Endometrium (tissue), 2 donors: ENCODE data around the gene UBE2E2.

Experiments used
- FAIRE-seq: peaks from 2 replicates; lab custom pipeline; 2012; peaks lifted over from hg19 to GRCh38; lab: Jason Lieb, UNC
- donor health status: control.
- donor health status: control.

The UBE2E2 gene

DNA sequence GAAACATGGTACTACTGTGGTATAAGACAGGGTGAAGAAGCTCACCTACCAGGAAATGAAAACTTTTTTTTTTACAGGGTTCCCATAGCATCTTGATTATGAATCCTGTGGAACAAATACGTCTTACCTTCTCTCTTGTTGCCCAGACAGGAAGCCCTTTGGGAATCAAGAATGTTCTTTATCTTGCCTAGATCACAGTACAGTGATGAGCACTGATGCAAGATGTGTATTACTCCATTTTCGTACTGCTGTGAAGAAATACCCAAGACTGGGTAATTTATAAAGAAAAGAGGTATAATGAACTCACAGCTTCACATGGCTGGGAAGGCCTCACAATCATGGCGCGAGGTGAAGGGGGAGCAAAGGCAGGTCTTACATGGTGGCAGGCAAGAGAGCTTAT is 281.3 kb downstream of the UBE2E2 start:
- no peak for FAIRE-seq

DNA sequence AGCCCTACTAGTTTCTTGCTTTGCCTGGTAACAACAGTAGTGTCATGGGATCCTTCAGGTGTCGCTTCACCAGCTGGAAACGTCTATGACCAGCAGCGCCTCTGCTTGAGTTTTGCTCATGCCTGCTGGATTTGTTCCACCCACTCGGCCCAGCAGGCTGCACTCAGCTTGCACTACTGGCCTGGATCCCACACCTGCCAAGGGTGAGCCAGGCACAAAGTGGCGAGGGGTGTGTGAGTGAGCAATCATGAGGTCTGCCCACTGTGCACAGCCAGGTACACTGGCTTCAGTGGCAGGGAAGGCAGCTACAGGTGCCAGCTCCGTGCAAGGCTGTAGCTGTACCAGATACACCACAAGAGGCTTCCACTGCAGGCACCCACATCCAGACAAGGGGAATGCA is 282.8 kb downstream of the UBE2E2 start:
- FAIRE-seq: no peak

DNA sequence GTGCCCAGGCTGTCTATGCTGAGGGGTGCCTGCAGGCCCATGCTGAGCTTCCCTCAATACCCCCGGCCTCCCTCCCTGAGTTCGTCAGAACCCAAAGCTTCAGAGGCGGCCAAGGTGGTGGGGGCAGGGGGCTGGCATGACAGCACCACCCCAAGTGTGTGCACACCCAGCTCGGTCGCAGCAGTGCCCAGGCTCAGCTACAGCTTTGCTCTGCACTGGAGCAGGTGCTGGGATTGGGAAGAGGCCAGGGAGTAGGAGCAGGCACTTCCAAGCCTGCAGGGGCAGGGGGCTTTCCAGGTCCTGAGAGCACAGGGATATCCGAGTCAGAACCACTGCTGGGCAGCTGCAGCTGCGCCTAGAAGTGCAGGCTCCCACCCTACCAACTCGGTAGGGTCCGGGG is 283.9 kb downstream of the UBE2E2 start:
- FAIRE-seq: no peak

DNA sequence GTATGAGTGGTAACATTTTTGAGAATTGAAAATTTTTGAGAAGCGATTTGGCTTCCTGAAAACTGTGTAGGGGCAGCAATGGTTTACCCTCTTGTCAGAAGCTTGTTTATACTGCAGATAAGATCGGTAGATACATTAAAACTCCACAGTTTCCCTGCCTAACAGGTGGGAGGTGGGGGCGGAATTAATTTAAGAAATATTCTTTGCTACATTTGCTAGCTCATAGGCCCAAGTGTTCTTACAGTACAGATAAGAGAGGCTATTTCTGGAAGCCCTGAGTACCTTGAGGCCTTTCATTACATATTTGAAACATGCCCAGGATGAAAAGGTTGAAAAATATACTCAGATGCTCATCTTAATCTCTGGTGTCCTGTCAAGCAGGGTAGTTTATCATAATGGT is 285.5 kb downstream of the UBE2E2 start:
- FAIRE-seq: no peak

DNA sequence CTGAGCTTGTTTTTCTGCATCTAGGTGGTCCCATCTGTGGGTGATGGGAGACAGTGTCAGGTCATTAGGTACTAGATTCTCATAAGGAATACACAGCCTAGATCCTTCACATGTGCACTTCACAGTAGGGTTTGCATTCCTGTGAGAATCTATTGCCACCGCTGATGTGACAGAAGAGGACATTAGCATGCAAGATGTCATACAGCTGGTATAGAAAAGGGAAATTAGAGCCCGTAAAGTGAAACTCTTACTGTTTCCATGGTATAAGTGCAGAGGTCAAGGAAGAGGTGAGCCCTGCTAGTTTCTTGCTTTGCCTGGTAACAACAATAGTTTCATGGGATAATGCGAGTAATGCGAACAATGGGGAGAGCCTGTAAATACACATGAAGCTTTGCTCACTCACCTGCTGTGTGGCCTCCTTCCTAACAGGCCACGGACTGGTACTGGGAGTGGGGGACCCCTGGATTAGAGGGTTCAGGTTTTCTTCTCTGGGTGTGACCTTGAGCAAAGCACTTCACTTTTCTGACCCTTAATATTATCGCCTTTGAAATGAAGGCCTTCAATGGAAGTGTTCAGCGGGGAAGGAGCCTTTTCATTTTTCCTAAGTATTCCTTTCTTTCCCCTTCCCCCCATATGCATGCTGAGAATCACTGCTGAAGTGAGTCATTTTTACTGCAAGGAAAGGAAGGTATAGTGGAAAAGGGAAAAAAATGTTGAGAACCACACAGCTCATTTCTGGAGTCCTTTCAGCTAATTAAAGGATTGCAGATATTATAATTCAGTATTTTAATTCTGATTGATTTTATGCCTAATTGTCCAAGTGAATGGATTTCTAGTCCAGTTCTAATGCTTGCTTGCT is 286.4 kb downstream of the UBE2E2 start:
- no peak for FAIRE-seq

DNA sequence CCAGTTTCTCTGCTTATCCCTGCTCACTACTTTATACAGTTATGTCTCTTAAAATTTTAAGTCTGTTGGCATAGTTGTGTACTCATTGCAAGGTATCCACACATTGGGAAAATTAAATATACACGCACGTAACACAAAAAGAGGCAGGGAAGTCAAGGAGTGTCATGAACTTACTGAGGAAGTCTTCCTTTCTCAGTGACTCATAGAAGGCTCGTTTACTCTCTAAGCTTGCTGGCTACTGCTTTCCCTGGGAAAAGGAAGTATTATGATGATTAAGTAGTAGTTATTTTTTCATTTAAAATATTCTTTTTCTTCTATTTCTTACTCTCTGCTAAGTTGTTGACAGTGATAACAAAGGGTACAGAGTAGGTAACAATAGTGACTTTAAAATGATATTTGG is 287.3 kb downstream of the UBE2E2 start:
- FAIRE-seq: no peak

DNA sequence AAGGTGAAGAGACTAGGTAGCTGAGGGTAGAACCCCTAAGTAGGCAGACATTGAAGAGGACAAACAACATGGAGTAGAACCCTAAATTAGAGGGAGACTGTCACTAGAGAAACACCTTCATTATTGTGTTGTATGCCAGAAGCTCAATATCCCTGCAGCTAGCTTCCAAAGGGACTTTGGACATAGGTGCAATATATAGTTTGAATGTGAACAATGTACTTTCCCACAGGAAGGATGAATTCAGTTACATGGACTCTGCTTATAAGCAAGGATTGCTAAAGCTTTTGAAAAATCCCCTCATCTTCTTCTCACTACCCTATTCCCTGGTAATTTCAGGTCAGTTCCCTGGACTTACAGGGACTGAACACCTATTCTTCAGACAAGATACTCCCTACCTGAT is 288.9 kb downstream of the UBE2E2 start:
- FAIRE-seq: no peak

DNA sequence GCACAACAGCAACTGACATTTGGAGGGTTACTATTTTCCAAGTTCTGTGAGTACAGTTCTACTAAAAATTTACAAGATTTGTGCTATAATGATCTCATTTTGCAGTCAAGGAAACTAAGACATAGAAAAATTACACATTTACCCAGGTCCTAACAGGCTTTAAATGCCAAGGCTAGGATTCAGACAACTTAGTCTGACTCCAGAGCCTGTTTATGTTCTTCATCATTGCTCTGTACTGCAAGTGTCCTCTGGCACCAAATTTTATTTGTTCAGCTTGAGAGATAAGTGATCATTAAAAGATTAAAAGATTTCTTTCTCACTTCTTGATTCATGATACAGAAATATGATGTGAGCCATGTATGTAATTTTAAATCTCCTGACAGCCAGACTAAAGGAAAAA is 290.8 kb downstream of the UBE2E2 start:
- FAIRE-seq: no peak

DNA sequence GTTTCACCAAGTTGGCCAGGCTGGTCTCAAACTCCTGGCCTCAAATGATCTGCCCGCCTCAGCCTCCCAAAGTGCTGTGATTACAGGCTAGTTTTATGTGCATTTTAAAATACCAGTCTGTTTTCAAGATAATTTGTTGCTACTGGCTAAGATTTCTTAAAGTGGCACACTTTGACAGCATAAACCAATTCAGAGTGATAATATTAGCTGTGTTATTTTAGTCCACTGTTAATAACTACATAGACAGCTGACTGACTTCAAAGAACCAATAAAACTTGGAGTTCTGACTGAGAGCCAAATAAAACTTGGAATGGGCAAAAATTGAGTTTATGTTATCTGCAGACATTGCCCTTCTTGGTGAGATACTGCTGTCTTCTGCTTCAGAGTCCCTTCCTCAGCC is 291.8 kb downstream of the UBE2E2 start:
- FAIRE-seq: no peak

DNA sequence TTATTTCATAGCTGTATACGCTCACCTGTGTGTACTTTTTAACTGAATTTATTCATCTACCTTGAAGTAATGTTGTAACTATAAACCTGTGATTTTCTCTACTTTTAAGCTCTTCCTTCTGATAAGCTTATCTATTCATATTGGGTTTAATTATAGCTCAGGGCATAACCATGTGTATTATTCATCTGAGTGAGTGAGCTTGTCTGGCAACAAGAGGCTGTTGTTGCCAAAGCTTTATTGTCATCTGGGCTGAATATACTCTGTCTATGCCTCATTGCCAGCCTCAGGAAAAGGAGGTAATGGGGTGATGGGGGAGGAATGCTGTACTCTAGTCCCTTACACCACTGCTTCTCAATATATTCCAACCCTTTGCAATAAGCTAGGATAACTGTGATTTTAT is 292.4 kb downstream of the UBE2E2 start:
- no peak for FAIRE-seq

DNA sequence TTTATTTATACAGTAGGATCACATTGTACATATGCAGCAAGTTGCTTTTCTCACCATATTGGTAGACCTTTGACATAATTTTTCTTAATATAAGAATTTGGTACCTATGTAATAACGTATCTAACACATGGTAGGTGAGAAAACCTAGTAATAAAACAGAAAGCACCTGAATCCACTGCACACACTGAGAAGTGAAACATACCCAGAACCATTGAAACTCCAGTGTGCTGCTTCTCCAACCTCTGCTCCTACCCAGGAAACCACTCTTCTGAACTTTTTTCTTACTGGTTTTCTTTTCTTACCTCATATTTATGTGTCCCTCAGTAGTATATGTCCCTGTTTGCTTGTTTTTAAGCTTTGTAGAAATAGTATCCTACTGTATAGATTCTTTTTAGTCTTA is 293.0 kb downstream of the UBE2E2 start:
- no peak for FAIRE-seq

DNA sequence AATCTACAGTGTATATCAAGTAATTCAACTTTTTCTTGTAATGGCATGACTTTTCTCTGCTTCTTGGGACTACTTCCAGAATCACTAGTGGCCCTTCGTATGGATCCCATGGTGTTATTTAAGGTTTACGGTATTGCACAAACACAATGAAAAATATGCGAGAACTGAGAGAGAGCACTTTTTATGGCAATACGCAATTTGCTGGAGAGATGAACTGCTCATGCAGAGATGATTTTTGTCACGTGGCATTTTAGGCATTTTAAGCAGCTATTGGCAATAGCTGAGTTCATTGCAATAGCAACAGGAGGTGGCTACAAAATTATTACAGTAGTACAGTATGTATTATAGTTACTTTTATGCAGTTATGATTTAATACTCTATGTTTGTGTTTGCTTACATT is 294.0 kb downstream of the UBE2E2 start:
- FAIRE-seq: no peak

DNA sequence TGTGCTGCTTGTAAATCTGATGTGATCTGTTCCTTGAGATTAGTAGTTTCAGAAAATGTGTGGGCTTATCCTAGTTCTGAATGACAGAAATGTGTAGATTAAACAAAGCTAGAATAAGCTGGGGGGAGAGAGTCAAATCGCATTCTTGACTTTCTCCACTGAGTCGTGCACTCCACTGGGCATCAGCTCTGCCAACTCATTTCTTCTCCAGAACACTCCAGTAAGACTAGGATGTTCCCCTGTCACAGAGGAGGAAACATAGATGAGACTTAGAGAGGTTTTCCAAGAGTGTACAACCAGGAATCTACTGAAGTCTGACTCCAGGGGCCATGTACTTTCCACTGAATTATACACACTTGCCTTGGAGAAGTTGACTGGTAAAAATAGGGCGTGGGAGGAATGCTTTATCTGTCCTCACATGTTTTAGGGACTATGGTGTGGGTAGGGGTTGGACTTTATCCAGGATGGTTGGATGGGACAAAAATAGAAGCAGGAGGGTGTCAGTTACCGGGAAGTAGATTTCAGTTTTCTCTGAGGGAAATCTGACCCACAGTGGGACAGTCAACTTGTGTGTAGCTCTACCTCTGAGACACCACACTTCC is 298.2 kb downstream of the UBE2E2 start:
- FAIRE-seq: no peak

DNA sequence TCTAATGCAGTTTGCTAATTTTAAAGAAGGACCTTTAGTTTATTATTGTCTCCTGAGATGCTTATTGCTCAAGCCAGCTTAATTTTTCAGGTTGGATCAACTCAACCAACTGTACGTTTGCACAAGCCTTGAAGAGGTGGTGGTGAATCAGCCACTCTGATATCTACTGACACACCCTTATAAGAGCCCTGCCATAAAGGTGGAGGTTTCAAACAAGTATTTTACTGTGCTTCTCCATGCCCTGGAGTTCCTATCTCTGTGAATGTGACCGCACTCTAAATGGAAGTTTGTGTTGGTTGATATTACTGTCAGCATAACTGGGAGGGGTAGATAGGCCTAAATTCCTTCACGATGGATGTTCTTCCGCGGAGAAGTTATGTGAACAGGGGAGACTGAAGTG is 305.3 kb downstream of the UBE2E2 start:
- no peak for FAIRE-seq

DNA sequence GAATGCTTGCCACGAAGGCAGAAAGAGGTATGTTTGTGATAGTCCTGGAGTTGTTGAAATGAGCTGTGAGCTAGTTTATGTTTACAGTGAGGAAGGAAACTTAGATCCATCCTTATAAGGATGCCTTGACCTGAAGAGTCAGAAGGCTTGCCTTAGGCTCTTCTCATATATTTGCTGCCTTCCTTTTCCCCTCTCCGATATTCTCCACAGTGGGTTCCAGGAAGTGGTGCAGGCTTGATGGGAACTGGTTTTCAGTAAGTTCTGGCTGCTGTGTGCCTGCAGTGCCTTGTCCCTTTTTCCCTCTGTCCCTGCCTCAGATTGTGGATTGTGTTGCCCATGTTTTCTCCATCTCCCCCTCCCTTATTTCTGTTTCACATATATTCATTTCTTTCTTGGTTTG is 315.3 kb downstream of the UBE2E2 start:
- no peak for FAIRE-seq

DNA sequence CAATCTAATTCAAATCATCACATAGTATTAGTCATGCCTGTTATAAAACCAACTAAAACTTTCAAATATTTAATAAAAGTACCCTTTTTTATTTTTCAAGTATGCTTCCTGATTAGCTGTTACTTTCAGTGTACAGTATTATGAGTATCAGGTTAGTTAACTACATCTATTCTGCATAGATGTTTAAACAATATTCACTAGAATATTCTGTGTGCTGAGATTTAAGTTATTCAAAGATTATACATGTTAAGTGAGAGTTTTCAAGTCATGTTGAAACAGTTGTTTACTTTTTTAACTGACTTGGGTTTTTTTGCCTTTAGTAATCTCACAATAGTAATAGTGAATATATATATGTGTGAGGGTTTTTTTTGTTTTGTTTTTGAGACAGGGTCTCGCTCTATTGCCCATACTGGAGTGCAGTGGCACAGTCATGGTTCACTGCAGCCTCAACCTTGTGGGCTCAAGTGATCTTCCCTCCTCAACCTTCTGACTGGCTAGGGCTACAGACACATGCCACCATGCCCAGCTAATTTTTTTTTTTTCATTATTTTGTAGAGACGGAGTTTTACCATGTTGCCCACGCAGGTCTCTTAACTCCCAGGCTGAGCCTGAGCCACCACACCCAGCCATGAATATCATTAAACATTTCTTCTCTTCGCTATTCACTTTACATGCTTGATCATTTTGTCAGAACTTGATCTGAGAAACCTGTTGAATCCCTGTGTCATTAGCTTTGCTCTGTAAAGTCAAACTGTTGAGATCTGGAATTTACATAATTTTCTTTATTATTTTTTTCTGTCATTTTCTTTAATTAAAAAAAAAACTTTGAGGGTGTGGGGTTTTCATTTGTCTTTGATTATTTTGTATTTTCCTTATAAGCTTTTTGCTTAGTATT is 316.4 kb downstream of the UBE2E2 start:
- peak; percentile 50 for FAIRE-seq

DNA sequence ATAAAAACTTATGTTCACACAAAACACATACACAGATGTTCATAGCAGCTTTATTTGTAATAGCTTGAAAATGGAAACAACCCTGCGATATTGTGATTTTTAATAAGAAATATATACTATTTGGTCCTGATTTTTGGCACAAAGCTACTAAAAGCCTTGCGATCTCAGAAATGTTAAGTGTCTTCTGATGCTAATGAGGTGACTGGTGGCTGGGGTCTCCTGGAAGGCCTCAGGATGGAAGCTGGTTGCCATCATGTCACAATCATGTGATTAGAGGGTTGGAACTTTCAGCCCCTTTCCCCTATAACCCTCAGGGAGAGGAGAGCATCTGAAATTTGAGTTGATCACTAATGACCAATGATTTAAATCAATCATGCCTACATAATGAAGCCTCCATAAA is 324.2 kb downstream of the UBE2E2 start:
- FAIRE-seq: no peak

DNA sequence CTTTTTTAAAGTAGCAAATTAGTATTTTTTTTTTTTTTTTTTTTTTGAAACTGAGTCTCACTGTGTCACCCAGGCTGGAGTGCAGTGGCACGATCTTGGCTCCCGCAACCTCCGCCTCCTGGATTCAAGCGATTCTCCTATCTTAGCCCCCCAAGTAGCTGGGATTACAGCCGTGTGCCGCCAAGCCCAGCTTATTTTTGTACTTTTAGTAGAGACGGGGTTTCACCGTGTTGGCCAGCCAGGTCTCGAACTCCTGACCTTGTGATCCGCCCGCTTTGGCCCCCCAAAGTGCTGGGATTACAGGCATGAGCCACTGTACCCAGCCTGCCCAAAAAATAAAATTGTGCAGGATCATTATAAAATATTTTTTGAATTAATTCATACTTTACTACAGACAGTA is 330.5 kb downstream of the UBE2E2 start:
- FAIRE-seq: no peak

DNA sequence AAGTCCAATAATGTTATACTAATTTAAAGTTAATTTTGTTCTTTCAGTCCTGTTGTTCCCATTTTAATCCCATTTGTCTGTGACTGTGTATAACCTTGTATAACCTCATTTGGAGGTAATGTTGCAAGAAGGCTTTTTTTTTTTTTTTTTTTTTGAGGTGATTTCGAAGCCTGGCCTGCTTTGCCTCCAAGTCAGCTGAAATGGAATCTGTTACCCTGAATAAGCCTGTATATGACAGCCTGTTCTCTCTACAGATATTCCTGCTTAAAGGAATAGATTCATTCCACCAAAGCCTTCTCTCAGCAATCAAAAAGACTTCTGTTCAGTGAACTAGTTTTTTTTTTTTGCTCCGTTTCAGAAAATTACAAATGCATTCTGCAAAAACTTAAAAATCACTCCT is 330.9 kb downstream of the UBE2E2 start:
- no peak for FAIRE-seq

DNA sequence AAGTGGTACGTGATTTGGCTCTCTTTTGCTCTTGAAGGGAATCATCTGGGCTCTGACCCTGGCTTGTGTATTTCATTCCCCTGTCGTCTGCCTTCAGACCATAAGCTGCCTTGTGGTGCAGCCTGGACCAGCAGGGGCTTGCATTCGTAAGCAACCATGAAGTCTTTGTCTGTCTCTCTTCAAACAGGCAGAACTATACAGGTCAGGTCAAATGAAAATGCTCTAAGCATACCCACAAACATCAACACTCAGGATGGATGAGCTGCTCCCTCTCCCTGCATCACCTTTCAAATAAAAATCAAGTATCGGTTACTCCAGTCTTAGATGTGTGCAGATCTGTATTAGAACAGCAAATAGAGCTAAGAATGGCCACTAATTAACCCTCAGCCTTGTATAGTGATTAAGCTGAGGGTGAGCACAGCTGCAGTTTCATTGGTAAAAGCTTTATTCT is 334.0 kb downstream of the UBE2E2 start:
- no peak for FAIRE-seq

DNA sequence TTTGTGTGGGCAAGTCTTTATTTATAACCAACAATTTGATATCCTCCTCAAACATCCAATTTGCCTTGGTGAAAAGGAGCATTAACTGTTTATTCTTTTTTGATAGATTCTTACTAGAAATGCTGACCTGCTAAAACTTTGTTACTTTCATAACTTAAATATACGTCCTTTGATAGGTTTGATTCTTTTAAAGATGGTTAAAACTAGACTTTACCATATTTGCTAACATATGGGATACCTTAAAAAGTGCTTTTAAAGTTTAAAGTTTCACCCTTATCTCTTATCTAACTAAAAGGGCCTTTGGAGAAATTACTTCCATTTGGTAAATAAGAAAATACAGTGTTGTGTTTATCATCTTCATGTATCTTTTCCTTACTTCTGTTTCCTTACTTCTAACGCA is 336.1 kb downstream of the UBE2E2 start:
- FAIRE-seq: no peak

DNA sequence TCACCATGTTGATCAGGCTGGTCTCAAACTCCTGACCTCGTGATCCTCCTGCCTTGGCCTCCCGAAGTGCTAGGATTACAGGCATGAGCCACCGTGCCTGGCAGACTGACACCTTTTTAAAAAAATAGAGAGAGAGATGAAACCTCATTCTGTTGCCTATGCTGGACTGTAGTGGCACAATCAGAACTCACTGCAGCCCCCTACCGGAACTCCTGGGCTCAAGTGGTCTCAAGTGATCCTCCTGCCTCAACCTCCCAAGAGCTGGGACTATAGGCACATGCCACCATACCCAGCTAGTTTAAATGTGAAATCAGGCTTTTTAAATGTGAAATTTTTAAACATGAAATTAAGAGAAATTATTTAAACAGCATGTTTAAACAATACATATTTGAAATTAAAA is 337.5 kb downstream of the UBE2E2 start:
- FAIRE-seq: no peak

DNA sequence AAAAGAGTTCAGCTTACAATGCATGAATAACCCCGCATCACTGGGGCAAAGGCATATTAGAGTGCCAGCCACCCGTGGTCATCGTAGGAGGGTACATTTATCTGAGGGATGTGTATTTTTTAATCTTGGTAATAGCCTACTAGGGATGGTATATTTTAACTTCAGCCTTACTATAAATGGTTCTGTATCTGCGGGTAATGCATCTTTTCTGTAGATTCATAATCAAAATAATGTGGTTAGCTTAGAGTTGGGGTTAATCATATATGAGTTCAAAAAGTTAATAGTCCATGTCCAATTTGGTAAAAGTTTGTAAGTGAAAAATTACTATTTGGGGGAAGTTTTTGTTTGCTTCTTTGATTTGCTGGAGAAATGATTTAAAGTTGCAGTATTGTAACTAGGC is 339.0 kb downstream of the UBE2E2 start:
- FAIRE-seq: no peak
